Stimulated activated CD4-positive, alpha-beta T cell treated with anti-CD3 and anti-CD28 coated beads, TNF-alpha, amount 100 ng/mL, for 4 hours (primary cell): Measurements from ENCODE around the gene NCAPG.
"Not testable (repeated sequence)": the region's sequence is repeated elsewhere in the genome, so short reads cannot be mapped to it uniquely, and the experiment has no call there.

Experiments used
- DNase-seq, 3 experiments: peaks; one replicate each; pipeline ENCODE4 v3.0.0-alpha.2; 2020; ENCODE audit warnings: low read depth in 3 of 3

NCAPG gene

DNA sequence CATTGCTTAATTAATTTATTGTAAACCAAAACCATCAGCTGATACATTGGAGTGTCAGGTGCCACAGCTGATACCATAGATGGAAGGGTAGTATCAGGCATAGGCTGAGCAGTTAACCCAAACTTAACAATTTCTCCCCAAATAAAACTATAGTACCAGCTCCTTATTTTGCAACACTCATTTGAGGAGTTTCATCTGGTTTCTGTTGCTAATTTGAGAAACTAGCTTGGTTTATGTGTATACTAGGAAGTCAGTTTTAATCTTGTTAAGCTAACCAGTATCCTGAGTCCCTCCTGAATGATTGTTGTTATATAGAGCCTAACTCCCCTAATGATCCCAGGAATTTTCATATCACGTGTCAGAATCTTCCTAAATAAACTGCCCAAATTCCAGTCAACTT is 13.0 kb upstream of the NCAPG start:
- no peak for DNase-seq

DNA sequence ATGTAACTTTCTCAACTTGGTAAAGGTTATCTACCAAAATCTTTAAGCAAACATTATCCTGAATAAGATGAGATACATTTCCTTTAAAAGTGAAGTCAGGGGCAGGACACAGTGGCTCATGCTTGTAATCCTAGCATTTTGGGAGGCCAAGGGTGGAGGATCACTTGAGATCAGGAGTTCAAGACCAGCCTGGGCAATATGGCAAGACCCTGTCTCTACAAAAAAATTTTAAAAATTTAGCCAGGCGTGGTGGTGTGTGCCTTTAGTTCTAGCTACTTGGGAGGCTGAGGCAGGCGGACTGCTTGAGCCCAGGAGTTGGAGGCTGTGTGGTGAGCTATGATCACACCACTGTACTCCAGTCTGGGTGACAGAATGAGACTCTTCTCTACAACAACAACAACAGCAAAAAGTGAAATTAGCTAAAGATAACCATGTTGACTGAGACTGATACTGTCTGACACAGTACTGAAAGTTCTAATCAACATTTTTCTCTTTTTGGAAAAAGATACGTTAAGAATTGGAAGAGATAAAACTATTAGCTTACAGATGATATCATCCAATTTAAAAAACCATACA is 5.1 kb upstream of the NCAPG start:
- no peak for DNase-seq

DNA sequence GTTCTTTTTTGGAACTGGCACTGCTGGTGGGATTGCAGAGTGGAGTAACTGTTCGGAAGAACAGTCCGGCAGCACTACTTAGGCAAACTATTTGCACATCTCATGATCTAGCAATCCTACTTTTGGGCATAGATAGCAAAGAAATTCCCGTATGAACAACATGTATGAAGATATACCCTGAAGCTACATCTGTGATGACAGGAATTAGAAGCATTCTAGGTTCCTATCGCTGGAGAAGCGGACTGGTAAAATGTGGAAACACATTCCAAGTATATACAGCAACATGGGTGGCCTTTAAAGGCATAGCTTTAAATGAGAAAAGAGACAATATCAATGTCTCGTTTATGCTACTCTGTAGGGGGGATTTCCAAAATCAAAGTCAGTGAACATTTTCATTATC is 3.3 kb upstream of the NCAPG start:
- DNase-seq: no peak

DNA sequence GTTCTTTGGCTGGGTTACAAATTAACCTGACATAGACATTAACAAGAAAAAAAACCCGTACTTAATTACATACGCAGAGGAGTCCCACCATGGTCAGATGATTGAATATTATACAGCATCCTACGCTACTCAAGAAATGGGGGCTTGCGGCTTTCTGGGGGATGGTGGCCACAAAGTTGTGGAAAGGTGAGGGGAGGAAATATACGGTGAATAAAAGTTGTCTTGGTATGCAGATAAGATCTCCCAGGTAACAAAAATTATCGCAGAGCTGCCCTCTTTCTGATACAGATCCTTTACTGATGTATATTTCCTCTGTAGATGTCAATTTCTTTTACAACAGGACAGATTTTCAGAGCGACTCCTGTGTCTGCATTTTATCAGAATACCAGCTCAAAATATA is 1.1 kb upstream of the NCAPG start:
- no peak for DNase-seq

DNA sequence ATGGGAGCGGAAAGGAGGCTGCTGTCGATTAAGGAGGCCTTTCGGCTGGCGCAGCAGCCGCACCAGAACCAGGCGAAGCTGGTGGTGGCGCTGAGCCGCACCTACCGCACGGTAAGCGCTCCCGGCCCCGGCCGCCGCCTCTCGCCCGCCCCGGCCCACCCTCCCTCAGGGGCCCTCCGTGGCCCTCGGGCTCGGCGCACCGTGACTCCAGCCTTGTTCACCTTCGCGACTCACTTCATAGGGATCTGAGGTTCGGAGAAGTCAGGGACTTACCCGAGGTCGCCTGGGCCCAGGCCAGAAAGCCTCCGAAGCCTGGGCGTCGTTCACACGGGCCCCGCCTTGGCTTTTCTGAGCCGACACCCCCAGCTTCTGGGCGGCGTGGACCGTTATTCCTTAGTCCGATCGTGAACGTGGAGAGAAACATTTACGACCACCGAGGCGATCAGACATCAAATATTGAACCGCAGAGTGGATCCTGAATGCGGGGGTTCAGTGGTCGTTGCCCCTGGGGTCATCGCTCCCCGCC is 362 bp downstream of the NCAPG start:
- no peak for DNase-seq

DNA sequence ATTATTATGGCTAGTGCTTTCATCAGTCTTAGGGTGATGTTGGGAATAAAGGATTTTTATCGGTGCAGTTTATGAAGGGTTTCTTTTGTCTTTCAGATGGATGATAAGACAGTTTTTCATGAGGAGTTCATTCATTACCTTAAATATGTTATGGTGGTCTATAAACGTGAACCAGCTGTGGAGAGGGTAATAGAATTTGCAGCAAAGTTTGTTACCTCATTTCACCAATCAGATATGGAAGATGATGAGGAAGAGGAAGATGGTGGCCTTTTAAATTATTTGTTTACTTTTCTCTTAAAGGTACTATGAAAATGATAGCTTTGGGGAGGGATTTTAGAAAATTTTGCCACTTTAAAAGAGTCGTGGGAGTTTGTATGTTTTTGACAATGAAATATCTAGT is 1.3 kb downstream of the NCAPG start:
- DNase-seq: no peak

DNA sequence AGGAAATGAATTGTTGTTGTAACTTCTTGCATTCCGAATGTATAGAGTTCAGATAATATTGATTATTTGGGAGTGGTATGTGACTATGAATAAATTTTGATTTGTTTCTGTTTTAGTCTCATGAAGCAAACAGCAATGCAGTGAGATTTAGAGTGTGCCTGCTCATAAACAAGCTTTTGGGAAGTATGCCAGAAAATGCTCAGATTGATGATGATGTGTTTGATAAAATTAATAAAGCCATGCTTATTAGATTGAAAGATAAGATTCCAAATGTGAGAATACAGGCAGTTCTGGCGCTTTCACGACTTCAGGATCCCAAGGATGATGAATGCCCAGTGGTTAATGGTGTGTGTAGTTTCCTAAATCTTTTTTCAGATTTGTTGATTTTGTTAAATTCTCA is 2.0 kb downstream of the NCAPG start:
- DNase-seq: no peak

DNA sequence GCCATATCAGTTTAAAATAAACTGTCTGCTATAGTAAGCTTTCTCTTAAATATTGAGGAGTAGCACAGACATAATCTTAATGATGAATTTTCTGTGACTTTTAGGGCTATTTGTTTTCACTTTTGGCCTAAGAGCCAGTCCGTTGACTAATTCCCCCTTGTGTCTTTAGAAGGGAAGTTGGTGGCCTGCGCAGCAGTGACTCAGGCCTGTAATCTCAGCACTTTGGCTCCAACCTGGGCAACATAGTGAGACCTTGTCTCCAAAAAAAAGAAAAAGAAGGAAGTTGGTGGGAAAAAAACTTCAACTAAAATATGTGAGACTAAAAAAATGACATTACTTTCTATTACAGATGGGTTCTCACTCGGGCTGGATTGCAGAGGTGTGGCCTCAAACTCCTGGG is 3.4 kb downstream of the NCAPG start:
- DNase-seq: no peak

DNA sequence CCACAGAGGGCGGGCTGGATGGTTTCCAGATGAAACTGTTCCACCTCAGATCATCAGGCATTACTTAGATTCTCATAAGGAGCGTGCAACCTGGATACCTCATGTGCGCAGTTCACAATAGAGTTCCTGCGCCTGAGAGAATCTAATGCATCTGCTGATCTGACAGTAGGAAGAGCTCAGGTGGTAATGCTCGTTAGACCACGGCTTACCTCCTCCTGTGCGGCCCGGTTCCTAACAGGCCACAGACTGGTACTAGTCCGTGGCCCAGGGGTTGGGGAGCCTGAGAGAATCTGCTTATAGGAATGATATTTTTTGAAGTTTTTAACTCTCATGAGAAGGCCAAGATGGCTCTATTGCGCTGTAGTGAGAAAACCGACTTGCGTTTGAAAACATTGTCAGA is 5.4 kb downstream of the NCAPG start:
- no peak for DNase-seq

DNA sequence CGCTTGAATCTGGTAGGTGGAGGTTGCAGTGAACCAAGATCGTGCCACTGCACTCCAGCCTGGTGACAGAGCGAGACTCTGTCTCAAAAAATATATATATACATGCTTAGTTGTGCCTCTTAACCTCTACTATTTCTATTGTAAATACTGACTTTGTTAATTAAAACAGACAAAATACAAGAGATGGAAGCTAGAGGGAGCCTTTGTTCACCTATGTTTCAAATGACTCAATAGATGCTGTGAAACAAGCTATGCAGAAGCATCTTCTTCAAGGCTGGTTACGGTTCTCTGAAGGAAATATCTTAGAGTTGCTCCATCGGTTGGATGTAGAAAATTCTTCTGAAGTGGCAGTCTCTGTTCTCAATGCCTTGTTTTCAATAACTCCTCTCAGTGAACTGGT is 6.2 kb downstream of the NCAPG start:
- DNase-seq: no peak

DNA sequence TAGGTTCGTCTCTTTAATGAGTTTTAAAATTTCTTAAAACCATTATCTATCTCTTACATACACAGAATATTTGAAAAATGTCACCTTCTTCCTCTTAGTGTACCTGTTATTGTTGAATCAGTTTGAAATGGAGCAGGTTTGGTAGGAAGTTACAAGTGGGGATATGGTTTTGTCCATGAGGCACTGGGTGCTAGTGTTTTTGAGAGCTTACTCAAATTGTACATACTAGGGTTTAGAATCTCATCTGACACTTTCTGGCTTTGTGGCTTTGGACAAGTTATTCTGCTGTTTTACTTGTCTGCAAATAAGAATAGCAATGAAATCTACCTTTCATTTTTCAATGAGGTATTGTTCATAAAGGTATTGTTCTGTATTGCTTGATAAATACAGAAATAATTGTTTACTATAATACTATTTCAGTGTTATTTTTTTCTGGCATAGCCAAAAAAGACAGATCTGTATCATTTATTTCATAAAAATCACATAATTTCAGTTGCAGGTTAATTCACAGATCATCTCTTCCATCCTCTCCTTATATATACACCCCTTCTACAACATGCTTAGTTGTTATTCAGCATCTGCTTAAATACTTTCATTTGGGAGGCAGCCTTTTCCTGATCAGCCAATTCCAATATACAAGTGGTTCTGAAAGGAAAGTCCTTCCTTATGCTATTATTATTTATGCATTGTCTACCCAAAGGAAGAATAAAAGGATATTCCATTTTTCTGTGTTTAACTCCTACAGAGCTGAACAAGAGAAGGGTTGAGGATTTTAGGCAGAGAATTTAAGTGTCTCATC is 13.3 kb downstream of the NCAPG start:
- DNase-seq: no peak

DNA sequence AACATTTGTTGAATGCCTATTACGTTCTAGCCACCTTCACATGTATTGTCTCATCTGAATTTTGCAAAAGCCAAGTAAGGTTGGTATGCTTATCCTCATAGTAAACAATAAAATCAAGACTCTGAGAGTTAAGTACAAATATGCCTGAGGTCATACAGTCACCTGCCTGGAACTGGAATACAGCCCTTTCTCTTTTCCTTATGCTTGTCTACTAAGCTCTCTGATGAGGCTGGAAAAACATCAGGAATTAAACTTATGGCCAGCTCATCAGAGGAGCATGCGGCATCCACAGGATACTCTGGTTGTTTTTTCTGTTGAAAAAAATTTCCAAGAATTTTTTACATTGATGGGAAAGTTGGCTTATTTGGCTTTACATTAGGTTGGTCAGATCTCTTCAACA is 35.5 kb downstream of the NCAPG start:
- DNase-seq: no peak

DNA sequence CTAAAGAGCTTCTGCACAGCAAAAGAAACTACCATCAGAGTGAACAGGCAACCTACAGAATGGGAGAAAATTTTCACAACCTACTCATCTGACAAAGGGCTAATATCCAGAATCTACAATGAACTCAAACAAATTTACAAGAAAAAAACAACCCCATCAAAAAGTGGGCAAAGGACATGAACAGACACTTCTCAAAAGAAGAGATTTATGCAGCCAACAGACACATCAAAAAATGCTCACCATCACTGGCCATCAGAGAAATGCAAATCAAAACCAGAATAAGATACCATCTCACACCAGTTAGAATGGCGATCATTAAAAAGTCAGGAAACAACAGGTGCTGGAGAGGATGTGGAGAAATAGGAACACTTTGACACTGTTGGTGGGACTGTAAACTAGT is 39.5 kb downstream of the NCAPG start:
- not testable (repeated sequence) for DNase-seq

DNA sequence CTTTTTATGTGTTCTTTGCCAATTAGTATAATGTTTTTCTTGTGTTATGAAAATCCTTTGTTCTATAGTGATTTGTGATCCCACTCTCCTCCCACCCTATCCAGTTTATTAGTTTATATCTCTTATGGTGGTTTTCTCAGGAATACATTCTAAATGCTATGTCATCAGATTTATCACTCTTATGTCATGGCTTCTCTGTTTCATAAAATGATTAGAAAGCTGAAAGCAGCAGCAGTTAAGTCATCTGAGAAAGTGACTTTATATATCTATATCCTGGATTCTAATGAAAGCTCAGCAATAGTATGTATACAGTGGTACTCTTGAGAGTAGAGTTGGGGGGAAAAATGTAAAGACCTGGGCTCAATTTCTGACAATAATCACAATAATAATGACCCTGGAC is 41.2 kb downstream of the NCAPG start:
- no peak for DNase-seq

DNA sequence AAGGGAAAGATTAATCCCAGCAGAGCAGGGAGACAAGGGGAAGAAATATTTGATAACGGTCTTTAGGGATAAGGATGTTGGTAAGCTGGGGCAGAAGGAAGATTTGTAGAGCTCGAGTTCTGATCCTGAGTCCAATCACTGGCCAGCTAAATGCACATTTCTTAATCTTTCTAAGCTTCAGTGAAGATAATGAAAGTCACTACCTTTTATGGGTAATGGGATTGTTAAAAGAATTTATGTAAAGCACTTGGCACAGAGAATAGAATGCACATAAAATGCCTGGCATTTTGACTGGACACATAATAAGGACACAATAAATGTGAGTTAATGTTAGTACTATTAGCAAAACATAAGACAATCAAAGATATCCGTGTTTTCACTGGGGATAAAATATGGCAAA is 43.3 kb downstream of the NCAPG start:
- no peak for DNase-seq

DNA sequence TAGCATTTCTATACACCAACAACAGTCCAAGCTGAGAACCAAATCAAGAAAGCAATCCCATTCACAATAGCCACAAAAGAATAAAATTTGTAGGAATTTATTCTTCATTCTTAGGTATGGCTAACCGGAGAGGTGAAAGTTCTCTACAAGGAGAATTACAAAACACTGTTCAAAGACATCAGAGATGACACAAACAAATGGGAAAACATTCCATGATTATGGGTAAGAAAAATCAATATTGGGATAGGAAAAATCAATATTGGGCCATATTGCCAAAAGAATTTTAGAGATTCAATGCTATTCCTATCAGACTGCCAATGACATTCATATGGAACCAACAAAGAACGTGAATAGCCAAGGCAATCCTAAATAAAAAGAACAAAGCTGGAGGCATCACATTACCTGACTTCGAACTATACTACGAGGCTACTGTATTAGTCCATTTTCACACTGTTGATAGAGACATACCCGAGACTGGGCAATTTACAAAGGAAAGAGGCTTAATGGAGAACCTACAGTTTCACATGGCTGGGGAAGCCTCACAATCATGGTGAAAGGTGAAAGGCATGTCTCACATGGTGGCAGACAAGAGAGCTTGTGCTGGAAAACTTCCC is 49.1 kb downstream of the NCAPG start:
- no peak for DNase-seq

DNA sequence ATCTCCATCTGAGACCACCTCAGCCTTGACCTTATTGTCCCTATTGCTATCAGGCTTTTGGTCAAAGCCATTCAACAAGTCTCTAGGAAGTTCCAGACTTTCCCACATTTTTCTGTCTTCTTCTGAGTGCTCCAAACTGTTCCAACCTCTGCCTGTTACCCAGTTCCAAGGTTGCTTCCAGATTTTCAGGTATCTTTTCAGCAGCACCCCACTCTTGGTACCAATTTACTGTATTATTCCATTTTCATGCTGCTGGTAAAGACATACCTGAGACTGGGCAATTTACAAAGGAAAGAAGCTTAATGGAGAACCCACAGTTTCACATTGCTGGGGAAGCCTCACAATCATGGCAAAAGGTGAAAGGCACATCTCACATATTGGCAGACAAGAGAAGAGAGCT is 51.1 kb downstream of the NCAPG start:
- not testable (repeated sequence) for DNase-seq

DNA sequence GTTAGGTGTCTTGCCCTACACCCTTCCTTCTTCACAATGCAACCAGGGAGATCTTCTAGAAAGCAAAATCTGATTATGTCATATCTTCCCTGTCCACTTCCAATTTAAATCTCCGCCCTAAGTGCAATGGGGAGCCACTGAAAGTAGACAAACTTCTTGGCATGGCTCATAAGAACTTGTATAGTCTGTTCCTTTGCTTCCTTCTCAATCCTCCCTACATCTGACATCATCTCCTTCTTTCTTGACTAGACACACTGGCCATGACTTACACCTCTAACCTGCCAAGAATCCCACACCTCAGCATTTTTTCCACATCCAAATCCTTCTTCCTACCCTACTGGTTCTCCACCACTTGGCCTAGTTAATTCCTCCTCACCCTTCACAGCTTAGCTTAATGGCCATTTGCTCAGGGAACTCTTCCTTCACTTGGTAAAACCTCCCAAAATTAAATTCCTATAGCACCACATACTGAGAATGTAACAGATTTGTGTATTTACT is 55.1 kb downstream of the NCAPG start:
- no peak for DNase-seq

DNA sequence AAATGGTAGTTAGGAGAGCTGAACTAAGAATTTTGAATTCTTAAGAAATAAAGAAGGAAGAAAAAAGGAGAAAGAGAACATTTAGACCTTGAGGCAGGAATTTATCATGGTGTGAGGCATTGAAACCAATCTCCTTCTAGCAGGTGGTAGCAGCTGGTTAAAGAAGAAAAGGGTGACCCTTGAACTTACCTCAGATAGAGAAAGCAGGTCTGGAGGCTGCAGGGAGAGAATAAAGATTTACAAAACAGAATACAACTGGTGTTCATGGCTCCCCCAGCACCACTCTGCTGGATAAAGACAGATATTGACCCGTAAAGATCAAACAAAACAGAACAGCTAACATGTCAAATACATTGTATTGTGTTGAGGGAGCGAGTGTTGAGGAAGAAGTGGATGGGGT is 56.0 kb downstream of the NCAPG start:
- DNase-seq: no peak

DNA sequence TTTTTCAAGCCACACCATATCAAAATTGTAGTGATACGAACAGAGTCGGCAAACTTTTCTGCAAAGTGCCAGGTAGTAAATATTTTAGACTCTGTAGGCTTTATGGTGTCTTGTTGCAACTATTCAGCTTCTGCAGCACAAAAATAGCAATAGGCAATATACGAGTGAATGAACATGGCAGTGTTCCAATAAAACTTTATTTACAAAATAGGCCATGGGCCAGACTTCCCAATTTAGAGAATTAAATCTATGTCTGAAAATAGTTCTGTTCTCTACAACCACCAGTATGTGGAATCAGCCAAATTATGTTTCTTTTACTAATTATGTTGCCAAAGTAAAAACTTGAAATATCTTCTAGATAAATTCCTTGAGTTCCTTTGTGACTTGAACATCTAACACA is 56.5 kb downstream of the NCAPG start:
- no peak for DNase-seq

DNA sequence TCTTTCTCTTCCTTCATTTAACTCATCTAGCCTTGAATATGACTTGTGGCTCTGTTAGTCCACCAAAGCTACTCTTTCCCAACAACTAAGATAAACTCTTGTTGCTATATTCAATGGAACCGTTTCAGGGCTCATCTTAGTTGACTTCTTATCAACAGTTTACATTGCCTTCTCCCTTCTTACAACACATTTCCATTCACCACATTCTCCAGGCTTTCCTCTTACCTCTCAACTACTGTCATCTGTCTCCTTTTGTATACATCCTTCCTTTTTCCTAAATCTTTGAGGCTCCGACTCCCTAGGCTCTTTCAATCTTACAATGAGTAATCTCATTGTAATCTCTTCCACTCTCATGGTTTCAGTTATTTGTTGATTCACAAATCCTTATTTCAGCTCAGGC is 58.5 kb downstream of the NCAPG start:
- DNase-seq: no peak

DNA sequence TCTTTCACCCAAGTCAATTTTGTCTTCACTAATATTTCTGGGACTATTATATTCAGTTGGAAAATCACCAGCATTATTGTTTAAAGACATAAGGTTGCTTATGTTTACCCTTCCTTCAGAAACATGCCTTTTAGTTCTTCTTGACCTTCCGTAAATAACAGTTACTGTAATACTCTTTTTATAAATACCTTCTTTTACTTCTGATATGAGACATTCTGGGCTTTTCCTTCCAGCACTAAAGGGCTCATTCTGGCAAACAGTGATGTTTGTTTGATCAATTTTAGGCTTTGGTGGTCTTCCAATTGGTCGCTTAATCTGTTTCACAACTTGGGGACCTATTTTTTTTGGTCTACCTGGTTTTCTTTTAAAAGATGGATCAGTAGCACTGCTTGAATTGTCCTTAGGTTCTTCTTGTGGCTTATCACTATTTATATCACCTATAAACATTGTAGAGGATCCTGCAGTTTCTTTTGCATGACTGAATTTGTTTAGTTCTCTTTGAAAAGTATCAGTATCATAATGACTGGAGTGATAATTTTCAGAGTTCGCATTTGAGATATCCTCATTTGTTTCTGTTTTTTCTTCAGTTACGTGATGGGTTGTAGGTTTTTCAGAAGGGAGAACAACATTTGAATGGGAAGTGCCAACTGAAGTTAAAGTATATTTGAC is 64.8 kb downstream of the NCAPG start:
- DNase-seq: no peak
